Fibroblast of lung (primary cell): ENCODE measurements around the gene SRPK2. TPM values are rescaled to one million over a fixed set of nuclear protein-coding genes. Genes with fewer than 3 reads are reported as not detected.

ENCODE experiments used
- DNase-seq, 2 donors: peaks; one replicate each; pipeline versions ENCODE4 v3.0.0 to v3.0.0-alpha.2; 2010; ENCODE audit warnings: low read depth in 2 of 2
- H2AFZ ChIP-seq: 2 replicates; pipeline ENCODE4 v1.5.1; 2012; ENCODE audit warnings: low read length, control low read depth, inconsistent platforms
- H3K27ac ChIP-seq: 2 replicates; pipeline ENCODE4 v1.5.1; 2011; ENCODE audit warnings: low read length, control low read depth; ENCODE audit not compliant: insufficient read depth
- H3K27me3 ChIP-seq: 2 replicates; pipeline ENCODE4 v1.5.1; 2011; ENCODE audit warnings: mild to moderate bottlenecking, low read length; ENCODE audit not compliant: control insufficient read depth, insufficient read depth
- H3K36me3 ChIP-seq: 2 replicates; pipeline ENCODE4 v1.5.1; 2011; ENCODE audit warnings: low read length; ENCODE audit not compliant: control insufficient read depth, insufficient read depth
- H3K4me1 ChIP-seq: 2 replicates; pipeline ENCODE4 v1.5.1; 2011; ENCODE audit warnings: low read length; ENCODE audit not compliant: control insufficient read depth, insufficient read depth; ENCODE audit errors: extremely low read depth
- H3K4me2 ChIP-seq: 2 replicates; pipeline ENCODE4 v1.5.1; 2011; ENCODE audit warnings: low read length, control low read depth; ENCODE audit not compliant: insufficient read depth; ENCODE audit errors: extremely low read depth
- H3K4me3 ChIP-seq, 4 experiments: fragments of 200-600 bp in 1 of 4; sonication (generic) in 1 of 4; replicated peaks in 1 of 4; 2 replicates each; pipeline ENCODE4 v1.5.1; 2011 to 2016; ENCODE audit warnings: low read length in 4 of 4, low read depth in 3 of 4, mild to moderate bottlenecking in 3 of 4, control low read depth in 2 of 4, inconsistent platforms in 1 of 4, mixed read lengths in 1 of 4; ENCODE audit not compliant: insufficient read depth in 1 of 4; ENCODE audit errors: control extremely low read depth in 1 of 4
- H3K79me2 ChIP-seq: 2 replicates; pipeline ENCODE4 v1.5.1; 2012; ENCODE audit warnings: mild to moderate bottlenecking, low read length, inconsistent platforms; ENCODE audit not compliant: control insufficient read depth, insufficient read depth
- H3K9ac ChIP-seq: 2 replicates; pipeline ENCODE4 v1.5.1; 2011; ENCODE audit warnings: mild to moderate bottlenecking, low read length, control low read depth; ENCODE audit not compliant: insufficient read depth
- H3K9me3 ChIP-seq: 2 replicates; pipeline ENCODE4 v1.5.1; 2012; ENCODE audit warnings: low read depth, low read length; ENCODE audit not compliant: control insufficient read depth, insufficient read depth
- H4K20me1 ChIP-seq: 2 replicates; pipeline ENCODE4 v1.5.1; 2011; ENCODE audit warnings: low read length; ENCODE audit not compliant: control insufficient read depth, insufficient read depth; ENCODE audit errors: extremely low read depth
- CTCF ChIP-seq, 2 donors: IDR thresholded peaks in 1 of 2; conservative IDR thresholded peaks in 1 of 2; 1 replicate in 1 of 2; 2 replicates in 1 of 2; pipeline ENCODE4 v1.5.1; 2011 to 2012; ENCODE audit warnings: low read length in 2 of 2, control low read depth in 1 of 2, inconsistent platforms in 1 of 2, low read depth in 1 of 2, mild to moderate bottlenecking in 1 of 2
- EZH2 ChIP-seq: IDR thresholded peaks from 2 replicates; pipeline ENCODE4 v1.5.1; 2012; ENCODE audit warnings: low read length, control low read depth, mild to moderate bottlenecking; ENCODE audit errors: missing control alignments
- polyA plus RNA-seq, 2 donors: library from polyadenylated mRNA; depleted of rRNA in 1 of 2; stranded (reverse) in 1 of 2; unstranded in 1 of 2; fragments of >200 nt; gene quantifications; 2 replicates each; pipeline ENCODE4 v1.2.1, GENCODE V29; 2011 to 2012; ENCODE audit warnings: missing spikeins in 1 of 2
- total RNA-seq: library from RNA; depleted of rRNA; stranded (reverse); fragments of >200 nt; gene quantifications from 2 replicates; pipeline ENCODE4 v1.2.1, GENCODE V29; 2014

The SRPK2 gene
- total and polyA plus RNA-seq, 2 donors (not counting 1 experiment from before 2014, with no cell fraction given): 27.8 to 61.8 TPM

GRCh38 chr7:105353752-105354328 lies 34.9 kb downstream of the SRPK2 start:
- TF ChIP-seq CTCF (conservative IDR thresholded peaks at IDR 0.05 in 1 of 2, IDR thresholded peaks at IDR 0.05 in 1 of 2; ENCODE audit: low read depth in 1 of 2, low read length in 2 of 2) (no peak), EZH2 (no peak)
- Histone ChIP-seq H4K20me1 (no peaks in the 10 kb centered on the region), H3K4me3 (no peak overlapping the region), H3K27me3 (no peaks in the 10 kb centered on the region), H3K4me2 (peak overlapping the region; percentile 11), H3K36me3 (no peaks in the 10 kb centered on the region), H3K9ac (no peak overlapping the region), H2AFZ (no peak overlapping the region), H3K79me2 (peaks cover 38% of the 10 kb centered on the region), H3K9me3 (no peaks in the 10 kb centered on the region), H3K4me1 (peaks cover 20% of the 10 kb centered on the region), H3K27ac (peak overlapping the region; percentile 64)
- peak; percentile 35 to 43 for DNase-seq

GRCh38 chr7:105352901-105353668 lies 35.6 kb downstream of the SRPK2 start:
- Histone ChIP-seq H3K27me3 (no peaks in the 10 kb centered on the region), H3K4me1 (peaks cover 20% of the 10 kb centered on the region), H4K20me1 (no peaks in the 10 kb centered on the region), H3K9ac (no peak overlapping the region), H3K4me2 (peak overlapping the region; percentile 49), H3K27ac (peak overlapping the region; percentile 64), H3K36me3 (no peaks in the 10 kb centered on the region), H3K79me2 (peaks cover 36% of the 10 kb centered on the region), H3K9me3 (no peaks in the 10 kb centered on the region), H3K4me3 (no peak overlapping the region), H2AFZ (no peak overlapping the region)
- DNase-seq: peak in 1 of 2 donors; percentile 49
- TF ChIP-seq EZH2 (no peak), CTCF (conservative IDR thresholded peaks at IDR 0.05 in 1 of 2, IDR thresholded peaks at IDR 0.05 in 1 of 2; ENCODE audit: low read depth in 1 of 2, low read length in 2 of 2) (no peak)

- TF ChIP-seq CTCF (conservative IDR thresholded peaks at IDR 0.05 in 1 of 2, IDR thresholded peaks at IDR 0.05 in 1 of 2; ENCODE audit: low read depth in 1 of 2, low read length in 2 of 2) (no peak), EZH2 (no peak)
- Histone ChIP-seq H2AFZ (no peak overlapping the region), H3K79me2 (peaks cover 35% of the 10 kb centered on the region), H3K9ac (no peak overlapping the region), H3K36me3 (no peaks in the 10 kb centered on the region), H3K4me2 (peak overlapping the region; percentile 49), H3K9me3 (no peaks in the 10 kb centered on the region), H3K27ac (peak overlapping the region; percentile 64), H3K27me3 (no peaks in the 10 kb centered on the region), H3K4me1 (peaks cover 20% of the 10 kb centered on the region), H3K4me3 (peak overlapping the region in 3 of 4 experiments; percentile 1 to 22 (median 17)), H4K20me1 (no peaks in the 10 kb centered on the region)
- peak; percentile 95 to 99 for DNase-seq
These were observed 36.6 kb downstream of the SRPK2 start for GRCh38 chr7:105352018-105352612.
